ENCODE results near the gene IDH3A.

Gene IDH3A

GRCh38 chr15:78177447-78177873, 28.3 kb downstream of the IDH3A start:
- H3K4me3 ChIP-seq (ENCODE audit: low read depth, low read length), result no peak overlapping the region
- peak; percentile 84 for TF ChIP-seq CTCF (conservative IDR thresholded peaks at IDR 0.05; ENCODE audit: low read depth, low read length)
- DNase-seq (ENCODE audit: low read depth), result peak; percentile 38

GRCh38 chr15:78178064-78178463, 28.9 kb downstream of the IDH3A start:
- no peak for TF ChIP-seq CTCF (conservative IDR thresholded peaks at IDR 0.05; ENCODE audit: low read depth, low read length)
- no peak overlapping the region for H3K4me3 ChIP-seq (ENCODE audit: low read depth, low read length)
- DNase-seq (ENCODE audit: low read depth), result no peak

GRCh38 chr15:78179286-78179840, 30.2 kb downstream of the IDH3A start:
- DNase-seq (ENCODE audit: low read depth), result no peak
- no peak overlapping the region for H3K4me3 ChIP-seq (ENCODE audit: low read depth, low read length)
- no peak for TF ChIP-seq CTCF (conservative IDR thresholded peaks at IDR 0.05; ENCODE audit: low read depth, low read length)

- no peak overlapping the region for H3K4me3 ChIP-seq (ENCODE audit: low read depth, low read length)
- no peak for TF ChIP-seq CTCF (conservative IDR thresholded peaks at IDR 0.05; ENCODE audit: low read depth, low read length)
Observed at GRCh38 chr15:78179906-78180305, 30.7 kb downstream of the IDH3A start.

GRCh38 chr15:78182336-78182700, 33.2 kb downstream of the IDH3A start:
- DNase-seq (ENCODE audit: low read depth), result no peak
- no peak for TF ChIP-seq CTCF (conservative IDR thresholded peaks at IDR 0.05; ENCODE audit: low read depth, low read length)
- H3K4me3 ChIP-seq (ENCODE audit: low read depth, low read length), result no peak overlapping the region

More at GRCh38 chr15:78179906-78180305, 30.7 kb downstream of the IDH3A start:
- no peak for DNase-seq (ENCODE audit: low read depth)

GRCh38 chr15:78182821-78183220, 33.7 kb downstream of the IDH3A start:
- no peak overlapping the region for H3K4me3 ChIP-seq (ENCODE audit: low read depth, low read length)
- TF ChIP-seq CTCF (conservative IDR thresholded peaks at IDR 0.05; ENCODE audit: low read depth, low read length), result no peak
- no peak for DNase-seq (ENCODE audit: low read depth)

GRCh38 chr15:78192826-78193594, 43.8 kb downstream of the IDH3A start:
- DNase-seq (ENCODE audit: low read depth), result no peak
- TF ChIP-seq CTCF (conservative IDR thresholded peaks at IDR 0.05; ENCODE audit: low read depth, low read length), result no peak

More at GRCh38 chr15:78192826-78193594, 43.8 kb downstream of the IDH3A start:
- H3K4me3 ChIP-seq (ENCODE audit: low read depth, low read length), result no peak overlapping the region
